ENCODE results near the gene EIF4E3. TPM values are rescaled to one million over a fixed set of nuclear protein-coding genes. Genes with fewer than 3 reads are reported as not detected.
A peak's percentile ranks its signal among the peaks of the same experiment; 100 is the strongest.

Gene EIF4E3
- total RNA-seq, 1 experiment from 2014 or later: not detected

DNA sequence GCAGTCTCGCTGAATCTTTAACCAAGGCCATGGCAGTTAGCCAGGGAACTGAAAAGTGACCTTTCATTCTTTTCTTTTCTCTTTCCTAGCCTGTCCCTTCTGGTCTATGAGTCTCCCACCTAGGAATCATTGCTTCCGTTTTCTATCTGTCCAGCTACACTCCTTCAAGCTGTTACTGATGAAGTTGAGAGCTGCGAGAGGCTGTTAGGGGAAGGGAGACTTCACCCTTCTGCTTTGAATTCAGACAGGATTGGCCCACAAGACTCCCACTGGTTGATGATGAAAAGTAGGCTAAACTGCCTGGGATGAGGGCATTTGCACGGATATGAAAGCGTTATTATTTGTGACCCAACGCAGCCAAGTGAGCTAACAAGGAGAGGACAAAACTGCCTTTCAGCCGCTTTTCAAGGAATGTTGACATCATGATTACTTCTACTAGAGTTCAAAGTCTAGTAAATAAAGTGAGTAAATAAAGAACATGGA, 30.2 kb downstream of the EIF4E3 start:
- in situ Hi-C loops (cut with HindIII; ENCODE audit: low sequenced_read_pairs): loop anchor here (5.0 kb wide), 1 partner anchor 103 kb away; no protein-coding TSS in a partner anchor
- no peak for DNase-seq (ENCODE audit: low spot score)

DNA sequence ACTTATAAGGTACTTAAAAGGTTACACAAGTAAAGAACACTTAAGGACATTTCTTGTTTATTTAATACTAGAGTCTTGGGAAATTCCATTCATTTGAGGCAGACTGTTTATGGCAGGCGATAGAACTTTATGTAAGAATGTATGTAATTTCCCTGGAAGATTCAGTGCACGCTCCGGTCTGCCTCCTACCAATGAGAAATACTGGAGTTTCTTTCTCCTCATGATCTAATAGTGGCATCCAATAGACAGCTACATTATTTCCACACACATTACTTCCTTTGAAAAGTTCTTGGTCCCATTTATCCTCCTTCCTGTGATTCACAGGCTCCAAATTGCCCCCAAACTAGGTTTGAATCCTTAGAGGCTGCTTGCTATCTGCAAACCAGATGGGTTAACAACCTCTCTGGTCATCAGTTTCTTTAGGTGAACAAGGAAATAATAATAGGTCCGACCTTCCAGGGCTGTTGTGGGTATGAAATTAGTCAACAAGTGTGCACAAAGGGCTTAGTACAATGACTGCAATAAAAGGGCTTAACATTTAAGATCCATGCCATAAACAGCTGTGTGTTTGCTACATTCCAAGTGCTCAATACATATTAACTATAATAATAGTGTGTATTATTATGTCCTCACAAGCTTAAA, 30.7 kb downstream of the EIF4E3 start:
- in situ Hi-C loops (cut with HindIII; ENCODE audit: low sequenced_read_pairs): loop anchor here (5.0 kb wide), 1 partner anchor 102 kb away; no protein-coding TSS in a partner anchor
- DNase-seq (ENCODE audit: low spot score): no peak

DNA sequence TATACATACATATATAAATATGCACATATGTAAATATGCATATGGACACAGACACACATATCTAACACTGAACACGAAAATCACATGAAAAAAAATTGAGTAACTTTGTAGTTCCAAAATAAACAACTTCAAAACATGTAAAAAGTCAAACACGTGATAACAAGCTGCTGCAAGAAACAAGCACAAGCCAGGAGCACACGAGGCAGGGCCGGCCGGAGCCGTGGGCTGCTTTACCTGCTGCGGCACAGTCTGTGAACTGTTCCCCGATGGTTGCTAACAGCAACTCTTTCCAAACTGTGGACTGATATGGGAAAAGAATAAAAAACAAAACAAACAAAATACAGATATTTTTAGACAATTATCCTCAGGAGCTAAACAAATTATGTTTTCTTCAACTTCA, 31.6 kb downstream of the EIF4E3 start:
- in situ Hi-C loops (cut with HindIII; ENCODE audit: low sequenced_read_pairs): loop anchor here (5.0 kb wide), 1 partner anchor 101 kb away; no protein-coding TSS in a partner anchor
- DNase-seq (ENCODE audit: low spot score): no peak

DNA sequence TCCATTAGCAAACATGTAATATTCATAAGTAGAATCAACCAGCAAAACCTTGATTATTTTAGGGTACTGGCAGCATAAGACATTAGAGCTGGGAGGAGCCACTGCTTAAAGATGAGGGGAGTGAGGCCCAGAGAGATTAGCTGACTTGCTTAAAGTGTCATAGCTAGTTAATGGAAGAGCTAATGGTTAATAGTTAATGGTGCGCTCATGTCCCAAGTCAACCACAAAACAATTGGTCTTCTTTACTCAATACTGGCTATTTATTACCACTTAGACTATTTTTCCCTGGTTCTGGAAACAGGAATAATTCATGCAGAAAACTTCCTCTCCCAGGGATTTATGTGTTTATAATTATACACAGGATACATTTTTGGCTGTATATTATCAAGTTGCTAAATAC, 33.1 kb downstream of the EIF4E3 start:
- DNase-seq (ENCODE audit: low spot score): no peak
- in situ Hi-C loops (cut with HindIII; ENCODE audit: low sequenced_read_pairs): loop anchor here (5.0 kb wide), 1 partner anchor 100 kb away; no protein-coding TSS in a partner anchor

DNA sequence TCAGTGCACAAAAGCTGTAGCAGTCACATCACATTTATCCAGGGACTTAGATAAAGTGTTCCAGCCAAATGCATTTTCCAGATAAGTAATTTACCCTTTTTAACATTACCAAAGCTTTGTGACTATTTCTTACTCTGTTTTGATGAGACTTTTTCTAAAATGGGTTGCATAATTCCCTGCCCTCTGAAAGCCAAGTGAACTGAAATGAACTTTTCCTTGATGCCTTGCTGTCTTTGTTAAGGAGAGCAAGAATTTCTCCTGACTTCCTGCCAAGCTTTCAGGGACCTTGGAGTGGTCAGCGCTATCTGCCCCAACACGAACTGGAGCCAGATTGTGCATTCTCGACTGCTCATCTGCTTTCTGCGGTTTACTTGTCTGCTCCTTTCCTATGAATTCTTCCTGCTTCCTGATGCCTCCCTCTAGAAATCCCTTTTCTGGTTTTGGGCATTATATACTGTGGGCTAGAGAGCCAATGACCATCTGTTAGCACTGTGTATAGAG, 34.8 kb downstream of the EIF4E3 start:
- DNase-seq (ENCODE audit: low spot score): no peak
- in situ Hi-C loops (cut with HindIII; ENCODE audit: low sequenced_read_pairs): loop anchor here (5.0 kb wide), 1 partner anchor 98 kb away; no protein-coding TSS in a partner anchor

DNA sequence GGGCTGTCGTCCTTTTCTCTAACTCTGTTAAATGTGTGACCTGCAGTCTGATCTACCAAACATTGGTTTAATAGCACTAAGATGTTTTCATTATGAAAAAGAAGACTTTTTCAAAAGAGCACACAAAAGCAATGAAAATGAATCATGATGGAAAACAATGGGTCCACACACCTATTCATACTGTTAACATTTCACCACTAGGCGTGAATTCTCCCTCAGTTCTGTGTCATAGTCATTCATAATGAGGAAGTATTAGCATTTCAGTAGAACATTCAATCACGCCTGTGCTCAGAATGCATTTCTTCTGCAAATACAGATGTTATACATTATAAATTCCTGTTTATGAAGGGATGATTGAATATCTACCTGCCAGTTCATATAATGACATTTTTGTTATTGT, 35.9 kb downstream of the EIF4E3 start:
- in situ Hi-C loops (cut with HindIII; ENCODE audit: low sequenced_read_pairs): no loop called here
- DNase-seq (ENCODE audit: low spot score): no peak

DNA sequence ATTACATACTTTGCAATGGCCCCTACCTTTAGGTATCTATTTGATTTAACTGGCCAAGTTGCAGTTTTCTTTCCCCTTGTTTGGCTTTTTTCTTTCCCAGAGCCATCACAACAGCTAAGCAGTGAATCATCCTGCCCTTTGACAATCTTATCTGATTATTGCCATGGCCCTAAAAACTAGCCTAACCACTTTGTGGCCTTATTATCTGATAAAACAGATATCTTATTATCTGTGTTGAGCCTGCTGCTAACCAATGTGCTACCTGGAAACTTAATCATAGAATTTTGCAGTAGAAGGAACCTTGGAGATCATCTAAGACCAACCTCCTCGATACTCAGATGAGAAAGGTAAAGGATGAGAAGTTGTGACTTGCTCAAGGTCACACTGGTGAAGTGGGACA, 37.1 kb downstream of the EIF4E3 start:
- DNase-seq (ENCODE audit: low spot score): no peak
- in situ Hi-C loops (cut with HindIII; ENCODE audit: low sequenced_read_pairs): no loop called here

DNA sequence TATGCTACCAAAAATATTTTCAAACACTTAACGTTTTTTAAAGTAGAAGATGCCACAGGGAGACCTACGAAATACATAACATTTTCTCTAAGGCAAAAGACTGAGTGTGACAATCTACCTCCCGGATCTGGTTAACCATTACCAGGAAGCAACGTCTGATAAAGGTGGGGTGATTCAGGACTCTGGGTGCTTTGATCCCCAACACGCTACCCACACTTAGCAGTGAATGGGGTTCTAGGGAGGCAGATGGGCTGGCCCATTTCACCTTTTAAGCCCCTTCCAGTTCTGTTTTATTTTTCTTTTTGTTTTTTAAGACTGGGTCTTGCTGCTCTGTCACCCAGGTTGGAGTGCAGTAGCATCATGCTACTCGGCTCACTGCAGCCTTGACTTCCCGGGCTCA, 39.5 kb downstream of the EIF4E3 start:
- in situ Hi-C loops (cut with HindIII; ENCODE audit: low sequenced_read_pairs): no loop called here
- DNase-seq (ENCODE audit: low spot score): no peak

DNA sequence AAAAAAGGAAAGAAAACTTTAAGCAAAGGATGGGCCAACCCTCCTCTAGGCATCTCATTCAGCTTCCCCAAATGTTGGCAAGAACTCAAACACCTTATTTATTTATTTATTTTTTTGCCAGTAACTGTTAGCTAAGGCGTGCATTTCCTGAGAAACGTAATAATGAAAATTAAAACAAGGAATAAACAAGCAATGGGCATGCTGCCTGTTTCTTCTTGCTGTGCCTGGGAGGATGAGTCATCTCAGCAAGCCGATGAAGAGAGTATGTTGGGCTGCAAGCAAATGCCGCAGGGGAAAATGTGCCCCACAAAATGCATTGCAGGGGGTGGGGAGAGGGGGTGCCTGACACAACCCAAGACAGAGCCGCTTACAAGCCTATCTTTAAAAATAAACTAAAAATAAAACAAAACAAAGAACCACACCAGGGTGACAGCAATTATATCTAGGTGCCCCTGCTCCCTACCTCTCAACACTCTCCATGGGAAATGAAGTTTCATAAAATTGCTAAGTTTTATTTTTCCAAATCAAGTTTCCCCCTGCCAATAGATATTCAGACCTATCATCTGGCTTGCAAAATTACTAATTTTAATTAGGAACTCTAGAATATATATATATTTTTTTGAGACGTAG, 40.3 kb downstream of the EIF4E3 start:
- in situ Hi-C loops (cut with HindIII; ENCODE audit: low sequenced_read_pairs): no loop called here
- DNase-seq (ENCODE audit: low spot score): peak; percentile 18

DNA sequence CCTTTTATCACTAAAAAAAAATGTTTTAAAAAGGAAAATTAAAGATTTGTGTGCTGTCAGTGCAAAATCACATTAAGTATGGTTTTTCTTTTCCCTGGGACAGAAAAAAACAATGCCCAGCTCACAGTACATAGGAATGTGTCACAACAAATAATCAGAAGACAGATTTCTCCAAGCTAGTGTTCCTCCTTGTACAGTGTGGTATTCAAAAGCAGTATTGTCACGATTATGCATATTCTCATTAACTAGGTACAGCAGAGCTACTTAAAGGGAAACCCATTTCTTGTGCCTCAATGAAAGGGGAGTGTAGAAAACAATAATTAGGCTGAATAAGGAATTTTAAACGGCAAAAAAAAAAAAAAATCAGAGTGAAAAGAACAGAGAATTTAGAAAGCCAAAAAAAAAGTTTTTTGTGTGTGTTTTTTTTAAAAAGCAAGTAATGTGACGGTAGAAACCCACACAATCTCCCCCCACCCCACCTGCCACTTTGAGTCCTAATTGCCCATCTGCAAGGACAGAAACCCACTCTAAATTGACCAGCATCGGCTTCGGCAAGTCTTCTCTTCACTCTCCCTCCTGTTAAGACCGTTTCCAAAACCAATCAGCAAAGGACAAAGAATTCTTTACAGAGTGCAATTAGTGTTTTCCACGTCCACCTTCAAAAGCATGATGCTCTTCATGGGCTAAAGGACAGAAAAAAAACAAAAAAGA, 41.0 kb downstream of the EIF4E3 start:
- in situ Hi-C loops (cut with HindIII; ENCODE audit: low sequenced_read_pairs): no loop called here
- DNase-seq (ENCODE audit: low spot score): no peak

DNA sequence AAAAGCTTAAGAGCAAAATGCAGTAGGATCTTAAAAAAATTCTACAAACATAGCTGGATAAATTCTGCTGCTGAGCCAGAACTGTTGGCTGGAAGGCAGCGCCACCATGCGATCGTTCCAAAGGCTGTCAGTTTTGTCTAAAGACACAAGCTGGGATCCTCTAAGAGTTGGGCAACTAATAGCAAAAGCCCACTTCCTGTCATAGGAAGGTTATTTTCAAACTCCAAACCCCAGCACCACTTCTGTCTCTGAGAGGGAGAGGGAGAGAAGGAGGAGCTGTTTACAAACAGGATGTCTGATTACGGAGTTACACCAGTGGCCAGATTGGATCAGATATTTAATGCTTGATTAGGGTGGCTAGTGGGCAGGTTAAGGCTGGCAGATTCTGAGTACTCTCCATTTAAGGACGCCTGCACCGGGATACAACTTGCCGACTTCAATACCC, 44.0 kb downstream of the EIF4E3 start:
- peak; percentile 35 for DNase-seq (ENCODE audit: low spot score)
- in situ Hi-C loops (cut with HindIII; ENCODE audit: low sequenced_read_pairs): no loop called here

DNA sequence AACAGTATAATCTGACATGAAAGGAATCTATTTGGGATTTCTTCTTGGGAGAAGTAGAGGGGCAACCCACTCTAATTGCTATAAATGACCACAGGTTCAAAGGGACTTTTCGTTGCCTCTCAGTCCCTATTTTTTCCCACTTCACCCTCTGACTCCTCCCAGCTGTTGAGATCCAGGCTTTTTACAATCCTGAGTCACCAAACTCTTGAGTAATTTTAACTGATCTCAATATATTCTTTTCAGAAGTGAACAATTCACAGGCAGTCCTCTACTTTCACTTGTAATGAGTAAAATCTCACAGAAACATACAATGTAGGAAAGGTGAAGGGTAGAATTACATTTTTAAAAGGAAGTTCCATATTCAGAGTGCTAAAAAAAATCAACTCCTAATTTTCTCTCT, 44.6 kb downstream of the EIF4E3 start:
- in situ Hi-C loops (cut with HindIII; ENCODE audit: low sequenced_read_pairs): no loop called here

DNA sequence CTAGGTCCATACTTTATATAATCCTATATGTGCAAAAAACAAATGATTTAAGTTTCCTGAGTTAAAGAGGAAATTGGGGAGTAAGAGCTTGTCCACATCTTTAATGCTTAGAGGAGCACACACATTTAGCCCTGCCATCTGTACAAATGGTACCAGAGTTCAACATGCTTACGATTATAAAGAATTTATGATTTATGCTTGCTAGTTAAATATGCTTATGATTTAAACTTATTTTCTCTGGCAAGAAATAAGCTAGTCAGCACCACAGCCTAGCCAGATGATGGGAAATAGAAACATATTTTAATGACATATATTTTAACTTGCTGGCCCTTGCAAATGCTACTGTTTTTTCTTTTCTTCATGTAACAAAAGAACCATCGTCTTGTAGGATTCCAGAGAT, 48.3 kb downstream of the EIF4E3 start:
- in situ Hi-C loops (cut with HindIII; ENCODE audit: low sequenced_read_pairs): no loop called here
- DNase-seq (ENCODE audit: low spot score): no peak

More for the DNA sequence above, 44.6 kb downstream of the EIF4E3 start:
- no peak for DNase-seq (ENCODE audit: low spot score)

DNA sequence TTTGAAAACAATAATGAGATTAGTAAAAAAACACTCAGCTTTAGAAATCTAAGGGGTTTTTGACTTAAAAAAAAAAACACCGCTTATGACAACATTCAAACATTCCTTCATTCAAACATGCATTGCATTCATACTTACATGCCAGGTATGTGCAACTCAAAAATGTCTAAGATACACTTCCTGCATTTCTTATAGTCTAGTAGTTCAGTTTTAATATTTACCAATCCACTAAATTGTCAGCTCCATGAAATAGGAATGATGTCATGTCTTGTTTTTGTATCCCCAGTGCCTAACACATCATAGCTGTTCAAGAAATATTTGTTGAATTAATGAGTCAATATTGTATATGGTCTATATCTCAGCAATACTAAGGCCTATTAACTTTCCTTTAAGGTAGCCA, 51.7 kb downstream of the EIF4E3 start:
- in situ Hi-C loops (cut with HindIII; ENCODE audit: low sequenced_read_pairs): no loop called here
- DNase-seq (ENCODE audit: low spot score): no peak

DNA sequence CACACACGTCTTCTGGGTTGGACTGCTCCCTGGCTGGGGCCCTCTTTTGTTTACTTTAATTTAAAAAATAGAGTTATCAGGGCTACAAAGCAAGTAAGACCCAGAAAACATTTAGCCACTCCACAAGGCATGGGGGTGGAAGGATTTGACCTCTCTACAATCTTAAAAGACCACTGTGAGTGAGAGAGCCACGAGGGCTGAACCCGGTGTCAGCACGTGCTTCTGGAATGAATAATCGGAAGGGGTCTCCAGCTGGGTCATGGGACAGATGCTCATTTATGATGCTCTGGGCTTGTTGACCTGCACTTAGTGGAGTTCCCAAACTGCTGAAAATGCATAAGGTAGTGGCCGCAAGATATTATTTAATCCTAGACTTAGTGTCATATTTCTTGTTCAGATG, 52.4 kb downstream of the EIF4E3 start:
- DNase-seq (ENCODE audit: low spot score): no peak
- in situ Hi-C loops (cut with HindIII; ENCODE audit: low sequenced_read_pairs): no loop called here

DNA sequence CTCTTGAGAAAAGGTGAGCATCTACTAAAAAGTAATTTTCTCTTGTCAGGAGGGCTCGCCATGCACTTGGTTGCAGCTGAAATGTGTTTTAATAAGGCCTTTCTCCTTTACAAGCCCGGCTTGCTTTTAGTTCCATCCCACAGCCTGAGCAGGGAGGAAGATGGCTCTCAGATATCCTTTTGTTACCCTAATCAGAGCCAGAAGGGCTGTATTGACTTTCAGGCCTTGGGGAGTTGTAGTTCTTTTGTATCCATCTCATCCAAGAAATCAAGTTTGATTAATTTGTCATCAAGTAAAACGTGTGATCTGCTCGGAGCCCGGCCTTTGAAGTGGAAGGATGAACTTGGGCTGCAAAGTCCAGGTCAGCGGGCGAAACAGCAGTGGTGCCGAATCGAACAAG, 52.9 kb downstream of the EIF4E3 start:
- in situ Hi-C loops (cut with HindIII; ENCODE audit: low sequenced_read_pairs): no loop called here
- no peak for DNase-seq (ENCODE audit: low spot score)

DNA sequence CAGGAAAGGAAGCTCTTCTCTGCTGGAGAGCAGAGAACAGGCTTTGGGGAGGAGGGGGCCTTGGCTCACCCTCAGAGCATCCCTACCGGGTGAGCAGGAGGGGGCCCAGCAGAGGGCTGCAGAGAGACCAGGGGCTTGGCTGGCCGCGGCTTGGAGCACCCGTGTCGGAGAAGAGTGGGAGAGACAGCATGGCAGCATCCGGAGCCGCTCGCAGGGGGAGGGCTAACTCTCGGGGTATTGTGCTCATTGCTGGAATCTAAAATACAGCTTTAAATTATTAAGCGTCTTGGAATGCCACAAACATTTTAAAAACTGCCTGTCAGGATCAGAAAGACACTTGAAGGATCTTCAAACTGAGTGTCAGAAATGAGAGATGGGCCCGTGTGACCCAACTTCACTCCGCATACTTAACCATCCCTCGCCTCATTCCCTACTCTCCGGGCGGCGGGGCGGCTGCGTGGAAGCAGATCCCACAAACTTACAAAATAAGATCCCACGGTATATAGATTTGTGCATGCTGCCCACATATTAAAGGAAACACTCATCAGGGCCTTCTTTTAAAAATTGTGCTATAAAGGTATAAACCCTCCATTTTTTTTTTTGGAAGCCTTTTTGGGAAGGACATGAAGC, 53.9 kb downstream of the EIF4E3 start:
- no peak for DNase-seq (ENCODE audit: low spot score)
- in situ Hi-C loops (cut with HindIII; ENCODE audit: low sequenced_read_pairs): no loop called here

DNA sequence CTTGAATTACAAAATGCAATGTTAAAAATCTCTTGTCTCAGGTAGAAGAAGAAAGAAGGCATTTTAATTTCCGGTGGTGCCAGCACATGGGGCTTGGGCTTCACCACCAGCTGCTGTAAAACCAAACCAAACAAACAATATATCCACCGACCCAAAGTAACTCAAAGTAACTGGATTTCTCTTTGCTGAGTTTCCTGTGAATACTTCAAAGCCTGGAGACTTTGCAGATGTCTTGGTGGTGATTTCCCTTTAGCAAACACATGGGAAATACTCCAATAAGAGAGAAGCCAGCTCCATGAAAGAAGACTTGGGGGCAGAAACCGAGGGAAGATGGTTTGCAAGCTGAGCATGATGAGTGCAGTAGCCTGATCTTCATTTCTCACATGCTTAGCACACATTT, 62.6 kb downstream of the EIF4E3 start:
- DNase-seq (ENCODE audit: low spot score): no peak
- in situ Hi-C loops (cut with HindIII; ENCODE audit: low sequenced_read_pairs): no loop called here

DNA sequence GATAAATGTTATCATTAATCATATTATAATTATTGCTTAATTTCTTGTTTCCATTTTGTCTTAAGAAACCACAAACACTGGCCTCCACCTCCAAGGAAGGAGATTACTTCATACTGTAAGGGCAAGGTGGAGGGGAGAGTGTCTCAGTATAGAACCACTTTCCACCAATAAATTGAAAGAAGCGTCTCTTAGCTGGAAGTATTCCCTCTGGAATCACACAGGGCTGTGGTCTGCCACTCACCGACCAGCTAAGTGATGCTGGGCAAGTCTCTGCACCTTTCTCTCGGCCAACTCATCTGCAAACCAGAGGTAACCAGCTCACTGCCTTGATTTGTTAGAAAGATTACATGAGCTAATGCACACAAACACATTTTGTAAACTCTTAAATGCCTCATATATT, 63.1 kb downstream of the EIF4E3 start:
- no peak for DNase-seq (ENCODE audit: low spot score)
- in situ Hi-C loops (cut with HindIII; ENCODE audit: low sequenced_read_pairs): no loop called here
